T47D (cell line): ENCODE measurements around the gene TNFRSF17.

ENCODE experiments used
- DNase-seq, 2 experiments: peaks; one replicate each; pipeline versions ENCODE4 v3.0.0 to v3.0.0-alpha.2; 2011 to 2012; ENCODE audit warnings: low read depth in 1 of 2, low spot score in 1 of 2
- JUND ChIP-seq: IDR thresholded peaks from 2 replicates; pipeline ENCODE4 v1.6.1; 2012; ENCODE audit warnings: low read depth
- in situ Hi-C: cut with HindIII; loops from 2 replicates; pipeline ENCODE4 v1.10.0; 2016; ENCODE audit warnings: low sequenced_read_pairs, low pct_unique_long_range_greater_than_20kb

TNFRSF17 gene

DNA sequence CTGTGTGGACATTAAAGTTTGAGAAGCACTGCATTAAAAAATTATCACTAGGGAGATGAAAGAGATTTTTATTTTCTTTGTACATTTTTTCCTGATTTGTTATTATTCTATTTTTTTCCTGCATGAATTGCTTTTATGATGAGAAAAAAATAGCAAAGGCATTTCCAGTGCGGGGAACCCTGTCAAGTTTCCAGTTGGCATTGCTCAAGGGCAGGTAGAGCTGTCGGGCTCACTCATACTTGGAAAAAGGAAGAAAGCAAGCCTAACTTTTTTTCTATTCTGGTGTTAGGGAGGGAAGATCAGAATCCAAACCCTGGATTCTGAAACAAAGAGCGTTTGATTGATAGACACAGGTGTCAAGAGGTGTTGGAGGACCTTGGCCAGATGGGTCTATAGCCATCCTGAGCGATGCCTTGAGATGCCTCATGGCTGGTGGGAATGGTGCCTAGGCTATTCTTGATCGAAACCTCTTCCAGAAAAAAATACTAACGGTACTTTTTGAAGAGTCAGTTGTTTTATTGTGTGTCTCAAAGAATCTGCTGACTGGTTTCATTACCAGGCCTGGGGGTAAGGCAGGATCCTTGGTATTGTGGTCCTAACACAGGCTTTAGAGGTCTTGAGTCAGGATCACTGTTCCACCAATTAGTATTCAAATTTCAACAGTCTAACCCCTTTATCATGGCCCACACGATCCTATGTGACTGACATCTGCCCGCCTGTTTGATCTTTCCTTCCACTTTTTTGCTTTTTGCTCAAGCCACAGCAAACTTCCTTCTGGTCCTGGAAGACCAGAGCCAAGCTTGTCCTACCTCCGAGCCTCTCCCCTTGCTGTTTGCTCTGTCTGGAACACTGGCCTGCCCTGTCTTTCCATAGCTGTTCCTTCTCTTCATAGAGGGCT is 31.7 kb downstream of the TNFRSF17 start:
- no peak for DNase-seq
- TF ChIP-seq JUND = no peak
- in situ Hi-C loops = no loop called here

DNA sequence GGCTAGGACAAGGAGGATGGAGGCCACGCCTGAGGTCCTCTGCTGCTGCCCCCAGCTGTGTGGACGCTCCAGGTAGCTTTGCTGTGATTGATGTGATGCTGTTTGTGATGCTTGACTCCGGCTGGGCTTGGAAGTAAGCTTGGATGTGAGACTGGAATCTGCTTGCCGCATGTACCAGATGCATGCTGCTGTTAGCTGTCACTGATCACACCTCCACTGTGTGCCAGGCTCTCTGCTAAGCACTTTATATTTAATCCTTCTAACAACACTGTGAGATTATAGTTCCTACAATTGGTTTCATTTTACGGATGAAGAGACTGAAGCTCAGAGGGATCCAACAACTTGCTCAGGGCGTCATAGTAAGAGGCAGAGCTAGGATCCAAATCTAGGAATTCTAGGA is 35.0 kb downstream of the TNFRSF17 start:
- in situ Hi-C loops = no loop called here
- no peak for TF ChIP-seq JUND

GRCh38 chr16:12002447-12003006 is 37.5 kb downstream of the TNFRSF17 start:
- DNase-seq = no peak
- in situ Hi-C loops = no loop called here
- no peak for TF ChIP-seq JUND

More for the DNA sequence above, 35.0 kb downstream of the TNFRSF17 start:
- no peak for DNase-seq

DNA sequence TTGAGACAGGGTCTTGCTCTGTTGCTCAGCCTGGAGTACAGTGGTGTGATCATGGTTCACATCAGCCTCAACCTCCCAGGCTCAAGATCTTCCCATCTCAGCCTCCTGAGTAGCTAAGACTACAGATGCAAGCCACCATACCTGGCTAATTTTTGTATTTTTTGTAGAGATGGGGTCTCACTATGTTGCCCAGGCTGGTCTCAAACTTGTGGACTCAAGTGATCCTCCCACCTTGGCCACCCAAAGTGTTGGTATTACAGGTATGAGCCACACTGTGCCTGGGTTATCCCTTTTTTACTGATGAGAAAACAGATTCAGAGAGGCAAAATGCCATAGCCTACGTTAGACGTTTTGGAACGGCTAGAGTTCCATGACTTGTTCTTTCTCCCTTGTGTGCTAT is 41.6 kb downstream of the TNFRSF17 start:
- DNase-seq = no peak
- in situ Hi-C loops = no loop called here
- TF ChIP-seq JUND = no peak

DNA sequence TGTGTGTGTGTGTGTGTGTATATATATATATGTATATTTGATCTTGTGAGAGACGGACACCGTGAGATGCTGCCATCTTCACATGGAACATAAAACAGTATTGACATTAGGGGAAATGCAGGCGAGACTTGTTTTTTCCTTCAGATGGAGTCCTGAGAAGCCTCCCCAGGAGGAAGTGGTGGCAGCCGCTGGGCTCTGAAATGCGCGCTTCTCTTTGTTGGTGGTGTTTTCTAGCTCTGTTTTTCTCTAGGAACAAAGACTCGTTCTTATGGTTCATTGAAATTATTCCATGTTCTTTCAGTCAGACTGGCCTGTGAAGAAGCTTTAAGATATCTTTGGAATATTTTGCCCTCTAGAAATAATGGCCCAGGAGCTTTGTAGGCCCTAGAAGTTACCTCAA is 44.5 kb downstream of the TNFRSF17 start:
- TF ChIP-seq JUND = no peak
- DNase-seq = no peak
- in situ Hi-C loops = no loop called here

- no peak for TF ChIP-seq JUND
- DNase-seq = no peak
- in situ Hi-C loops = no loop called here
Measured at GRCh38 chr16:12009922-12010321, 44.9 kb downstream of the TNFRSF17 start.

DNA sequence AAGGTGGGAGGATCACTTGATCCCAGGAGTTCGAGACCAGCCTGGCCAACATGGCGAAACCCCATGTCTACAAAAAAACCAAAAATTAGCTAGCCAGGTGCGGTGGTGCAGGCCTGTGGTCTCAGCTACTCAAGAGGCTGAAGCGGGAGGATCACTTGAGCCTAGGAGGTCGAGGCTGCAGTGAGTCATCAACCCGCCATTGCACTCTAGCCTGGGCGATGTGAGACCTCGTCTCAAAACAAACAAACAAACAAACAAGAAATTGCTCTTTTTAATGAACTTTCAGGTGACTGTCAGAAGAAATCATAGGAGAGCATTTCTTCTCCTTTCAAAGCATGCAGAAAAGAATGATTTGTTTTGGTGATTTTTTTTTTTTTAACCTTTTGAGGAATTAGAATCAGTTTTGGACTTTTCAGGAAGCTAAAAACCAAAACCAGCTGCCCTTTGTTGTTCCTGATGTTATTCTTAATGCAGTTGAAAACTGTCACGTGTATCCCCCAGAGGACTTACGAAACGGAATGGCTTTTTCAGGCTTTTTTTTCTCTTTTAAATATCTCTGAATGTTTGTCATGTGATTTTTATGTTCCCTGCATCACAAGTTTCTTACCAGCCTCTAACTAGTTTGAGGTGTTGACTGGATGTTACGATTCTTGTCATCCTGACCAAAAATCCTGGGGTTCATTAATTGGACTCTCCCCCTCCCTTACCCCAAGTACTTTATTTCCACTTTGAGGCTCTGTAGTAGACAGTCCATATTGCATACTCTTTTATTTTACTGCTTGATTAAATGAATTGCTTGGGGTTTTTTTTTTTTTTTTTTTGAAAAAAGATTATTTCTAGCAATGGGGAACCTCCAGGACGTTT is 45.6 kb downstream of the TNFRSF17 start:
- no peak for TF ChIP-seq JUND
- in situ Hi-C loops = no loop called here

GRCh38 chr16:12011565-12011964 is 46.6 kb downstream of the TNFRSF17 start:
- TF ChIP-seq JUND = no peak
- in situ Hi-C loops = no loop called here

More for the DNA sequence above, 45.6 kb downstream of the TNFRSF17 start:
- no peak for DNase-seq

DNA sequence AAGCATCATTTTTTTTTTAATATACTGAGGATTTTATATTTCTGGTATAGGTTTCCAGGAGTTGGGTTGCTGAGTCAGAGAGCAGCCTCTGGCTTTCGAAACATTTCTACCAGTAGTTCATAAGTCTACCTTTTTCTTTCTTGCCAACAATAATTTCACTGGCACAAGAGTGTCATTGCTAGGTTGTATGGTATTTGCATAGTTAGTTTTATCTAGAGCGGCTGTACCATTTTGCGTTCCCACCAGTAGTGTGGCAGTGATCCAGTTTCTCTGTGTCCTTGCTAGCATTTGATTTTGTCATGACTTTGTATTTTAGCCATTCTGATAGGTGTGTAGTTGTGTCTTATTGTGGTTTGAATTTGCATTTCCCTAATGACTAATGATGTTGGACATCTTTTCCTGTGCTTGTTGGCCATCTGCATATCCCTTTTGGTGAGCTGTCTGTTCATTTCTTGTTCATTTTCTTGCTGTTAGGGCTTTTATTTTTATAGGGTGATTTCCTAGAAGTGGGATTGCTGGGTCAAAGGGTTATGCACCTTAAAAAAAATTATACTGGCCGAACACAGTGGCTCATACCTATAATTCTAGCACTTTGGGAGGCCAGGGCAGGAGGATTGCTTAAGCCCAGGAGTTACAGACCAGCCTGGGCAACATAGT is 51.4 kb downstream of the TNFRSF17 start:
- no peak for DNase-seq
- in situ Hi-C loops = no loop called here
- no peak for TF ChIP-seq JUND

More at GRCh38 chr16:12011565-12011964, 46.6 kb downstream of the TNFRSF17 start:
- DNase-seq = no peak

DNA sequence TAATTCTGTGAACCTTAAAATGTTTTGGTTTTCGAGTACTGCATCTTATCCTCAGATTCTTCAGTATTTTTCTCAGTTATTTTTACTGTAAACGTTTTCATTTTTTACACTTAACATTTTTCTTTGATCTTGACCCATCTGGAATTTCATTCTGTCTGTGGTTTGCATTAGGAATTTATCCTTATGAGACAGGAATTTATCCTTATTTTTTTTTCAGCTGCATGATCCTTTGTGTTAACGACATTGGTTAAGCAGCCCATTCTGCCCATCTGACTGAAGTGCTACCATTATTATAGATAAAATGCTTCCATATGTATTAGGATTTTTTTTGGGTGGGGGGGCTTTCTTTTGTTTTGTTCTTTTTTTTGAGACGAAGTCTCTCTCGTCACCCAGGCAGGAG is 52.5 kb downstream of the TNFRSF17 start:
- in situ Hi-C loops = no loop called here
- no peak for TF ChIP-seq JUND
- no peak for DNase-seq
